ENCODE measurements around the gene CEP112.

- TF ChIP-seq POLR2A (IDR thresholded peaks at IDR 0.05; ENCODE audit: low read depth, low read length) (no peak), CTCF (conservative IDR thresholded peaks at IDR 0.05; ENCODE audit: low read depth, low read length) (no peak), BHLHE40 (IDR thresholded peaks at IDR 0.05; ENCODE audit: low read depth, low read length) (no peak), FOS (IDR thresholded peaks at IDR 0.05; ENCODE audit: low read depth, low read length) (no peak), MAFK (IDR thresholded peaks at IDR 0.05; ENCODE audit: low read depth, low read length) (no peak), CHD1 (IDR thresholded peaks at IDR 0.05; ENCODE audit: low read depth, low read length) (no peak), RAD21 (IDR thresholded peaks at IDR 0.05; ENCODE audit: low read length) (no peak), USF2 (IDR thresholded peaks at IDR 0.05; ENCODE audit: low read depth, low read length) (no peak), MXI1 (IDR thresholded peaks at IDR 0.05; ENCODE audit: borderline replicate concordance, low read depth, low read length) (no peak), MAZ (IDR thresholded peaks at IDR 0.05; ENCODE audit: borderline replicate concordance, low read depth, low read length) (no peak), RCOR1 (IDR thresholded peaks at IDR 0.05; ENCODE audit: insufficient replicate concordance, low read length) (no peak)
Observed at GRCh38 chr17:65634533-65634932, 557.4 kb downstream of the CEP112 start.

All from IMR-90 (cell line).